Endothelial cell of umbilical vein (primary cell): ENCODE results near the gene IFITM5.

Experiments
- EZH2 ChIP-seq: IDR thresholded peaks from 2 replicates; pipeline ENCODE4 v1.6.1; 2012; ENCODE audit warnings: borderline replicate concordance, low read depth, mild to moderate bottlenecking, moderate library complexity, low read length, inconsistent platforms; ENCODE audit not compliant: severe bottlenecking
- POLR2A ChIP-seq: IDR thresholded peaks from 2 replicates; pipeline ENCODE4 v1.6.1; 2012; ENCODE audit warnings: low read depth, mild to moderate bottlenecking, control low read depth, low read length
- POLR2AphosphoS5 ChIP-seq: IDR thresholded peaks from 2 replicates; pipeline ENCODE4 v1.6.1; 2012; ENCODE audit warnings: low read depth, mild to moderate bottlenecking, control low read depth, low read length, moderate library complexity; ENCODE audit not compliant: insufficient read depth
- TF ChIP-seq, protein P1 (sequence below), 2 donors: IDR thresholded peaks; 1 replicate in 1 of 2; 2 replicates in 1 of 2; pipeline ENCODE4 v1.5.1; 2011; ENCODE audit warnings: low read length in 2 of 2, mild to moderate bottlenecking in 2 of 2, moderate library complexity in 2 of 2, control low read depth in 1 of 2, inconsistent platforms in 1 of 2, low read depth in 1 of 2; ENCODE audit not compliant: insufficient read depth in 1 of 2; ENCODE audit errors: extremely low read depth in 1 of 2

DNA sequence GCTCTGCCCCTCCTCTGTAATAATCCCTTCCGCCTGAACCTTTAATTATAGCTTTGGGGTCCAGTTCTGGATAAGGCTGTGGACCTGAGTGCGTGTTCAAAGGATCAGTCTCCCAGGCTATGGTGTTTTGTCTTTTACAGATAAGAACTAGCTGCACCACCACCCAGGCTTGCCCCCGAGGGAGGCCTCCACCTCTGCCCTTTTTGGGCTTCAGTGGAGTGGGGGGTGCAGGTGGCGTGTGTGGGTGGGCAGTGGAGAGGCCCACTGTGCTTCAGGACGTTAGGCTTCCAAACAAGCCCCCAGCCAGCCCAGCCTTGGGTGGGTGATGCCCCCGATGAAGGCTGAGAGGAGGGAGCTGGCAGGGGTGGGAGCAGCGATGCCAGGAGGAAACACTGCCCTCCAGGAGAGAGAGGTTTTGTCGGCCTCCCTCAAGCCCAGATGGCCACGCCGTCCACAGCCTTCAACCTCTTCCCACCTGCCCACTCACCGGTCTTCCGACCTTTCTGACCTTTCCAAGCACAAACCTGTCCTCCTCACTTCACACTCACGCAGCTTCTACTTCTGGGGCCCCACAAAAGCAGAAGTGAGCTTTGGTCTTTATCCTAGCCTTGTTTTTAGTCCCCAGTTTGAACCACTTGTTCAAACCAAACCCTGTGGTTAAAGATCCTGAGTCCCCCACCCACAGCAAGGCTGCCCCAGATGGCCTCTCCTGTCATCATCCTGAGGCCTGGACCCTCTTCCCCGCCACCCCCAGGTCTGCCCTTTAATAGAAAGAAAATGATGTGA lies 42.2 kb downstream of the IFITM5 start:
- TF ChIP-seq, protein P1, sequence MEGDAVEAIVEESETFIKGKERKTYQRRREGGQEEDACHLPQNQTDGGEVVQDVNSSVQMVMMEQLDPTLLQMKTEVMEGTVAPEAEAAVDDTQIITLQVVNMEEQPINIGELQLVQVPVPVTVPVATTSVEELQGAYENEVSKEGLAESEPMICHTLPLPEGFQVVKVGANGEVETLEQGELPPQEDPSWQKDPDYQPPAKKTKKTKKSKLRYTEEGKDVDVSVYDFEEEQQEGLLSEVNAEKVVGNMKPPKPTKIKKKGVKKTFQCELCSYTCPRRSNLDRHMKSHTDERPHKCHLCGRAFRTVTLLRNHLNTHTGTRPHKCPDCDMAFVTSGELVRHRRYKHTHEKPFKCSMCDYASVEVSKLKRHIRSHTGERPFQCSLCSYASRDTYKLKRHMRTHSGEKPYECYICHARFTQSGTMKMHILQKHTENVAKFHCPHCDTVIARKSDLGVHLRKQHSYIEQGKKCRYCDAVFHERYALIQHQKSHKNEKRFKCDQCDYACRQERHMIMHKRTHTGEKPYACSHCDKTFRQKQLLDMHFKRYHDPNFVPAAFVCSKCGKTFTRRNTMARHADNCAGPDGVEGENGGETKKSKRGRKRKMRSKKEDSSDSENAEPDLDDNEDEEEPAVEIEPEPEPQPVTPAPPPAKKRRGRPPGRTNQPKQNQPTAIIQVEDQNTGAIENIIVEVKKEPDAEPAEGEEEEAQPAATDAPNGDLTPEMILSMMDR (IDR thresholded peaks at IDR 0.05; ENCODE audit: extremely low read depth in 1 of 2, insufficient read depth in 1 of 2, low read depth in 1 of 2, low read length in 2 of 2), result no peak
- TF ChIP-seq POLR2AphosphoS5 (no peak), POLR2A (no peak), EZH2 (no peak)
